Measurements from ENCODE around the gene C2orf72.
"Not testable (repeated sequence)": the region's sequence is repeated elsewhere in the genome, so short reads cannot be mapped to it uniquely, and the experiment has no call there.

The C2orf72 gene

GRCh38 chr2:231015926-231016325, 21.4 kb upstream of the C2orf72 start:
- FAIRE-seq, result no peak

- FAIRE-seq, result no peak
Measured at GRCh38 chr2:231016566-231017230, 20.6 kb upstream of the C2orf72 start.

- no peak for FAIRE-seq
Measured at GRCh38 chr2:231017231-231017598, 20.1 kb upstream of the C2orf72 start.

GRCh38 chr2:231018184-231018583, 19.1 kb upstream of the C2orf72 start:
- no peak for FAIRE-seq

DNA sequence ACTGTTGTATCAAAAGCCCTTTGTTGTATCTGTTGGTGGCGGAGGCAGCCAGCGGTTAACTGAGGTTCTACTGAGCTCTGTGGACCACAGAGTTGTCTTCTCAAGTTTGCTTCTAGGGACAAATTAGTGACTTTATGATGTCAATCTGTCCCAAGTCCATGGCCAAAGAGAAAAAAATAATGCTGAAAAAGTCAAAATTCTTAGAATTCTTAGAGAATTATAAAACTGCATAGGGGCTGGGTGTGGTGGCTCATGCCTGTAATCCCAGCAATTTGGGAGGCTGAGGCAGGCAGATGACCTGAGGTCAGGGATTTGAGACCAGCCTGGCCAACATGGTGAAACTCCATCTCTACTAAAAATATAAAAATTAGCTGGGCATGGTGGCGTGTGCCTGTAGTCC, 12.3 kb upstream of the C2orf72 start:
- not testable (repeated sequence) for FAIRE-seq

DNA sequence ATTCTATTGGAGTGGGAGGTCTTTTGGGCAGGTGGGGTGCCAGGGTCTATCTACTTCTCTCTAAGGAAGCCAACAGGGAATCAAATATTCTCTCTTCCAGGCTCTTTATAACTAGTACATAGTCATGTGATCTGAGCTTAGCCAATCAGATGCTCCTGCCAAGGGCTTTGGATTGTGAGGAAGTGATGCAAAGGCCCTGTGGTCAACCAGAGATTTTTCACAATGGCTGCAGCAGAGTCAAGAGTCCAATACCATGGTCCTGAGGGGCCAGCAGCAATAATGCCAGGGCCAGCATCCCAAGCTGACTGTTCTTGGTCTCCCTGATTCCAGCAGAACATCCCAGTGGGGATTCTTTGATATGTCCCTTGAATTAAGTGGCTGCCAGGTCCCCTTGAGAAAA, 8.4 kb upstream of the C2orf72 start:
- FAIRE-seq, result no peak

DNA sequence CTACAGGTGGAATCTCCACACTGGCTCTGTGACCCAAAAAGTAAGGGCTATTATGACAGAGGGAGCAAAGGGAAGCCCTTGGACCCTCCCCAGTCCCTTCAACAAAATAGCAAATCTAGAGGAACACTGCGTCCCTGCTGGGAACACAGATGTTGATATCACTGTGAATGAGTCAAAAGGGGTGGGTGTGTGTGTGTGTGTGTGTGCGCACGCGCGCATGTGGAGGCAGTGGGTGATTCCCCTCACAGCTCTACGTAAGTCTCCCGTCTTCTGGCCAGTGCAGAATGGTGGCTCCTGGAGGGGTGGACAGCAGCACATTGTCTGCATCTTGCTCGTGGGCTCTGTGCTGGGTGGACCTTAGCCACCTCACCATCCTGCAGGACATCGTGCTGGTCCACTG, 7.8 kb upstream of the C2orf72 start:
- FAIRE-seq, result no peak

DNA sequence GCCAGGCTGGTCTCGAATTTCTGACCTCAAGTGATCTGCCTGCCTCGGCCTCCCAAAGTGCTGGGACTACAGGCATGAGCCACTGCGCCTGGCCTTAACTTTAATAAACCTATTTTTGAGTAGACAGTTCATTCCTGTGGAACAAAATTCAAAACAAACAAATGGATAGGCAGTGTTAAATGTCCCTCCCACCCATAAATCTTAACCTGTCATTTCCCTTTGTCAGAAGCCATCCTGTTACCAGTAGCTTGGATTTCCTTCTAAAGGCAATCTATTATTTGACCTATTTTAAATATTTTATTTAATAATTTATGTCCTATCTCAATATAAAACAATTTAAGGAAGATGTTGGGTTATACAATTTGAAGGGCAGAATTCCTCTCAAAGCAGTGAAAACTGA, 6.6 kb upstream of the C2orf72 start:
- no peak for FAIRE-seq

DNA sequence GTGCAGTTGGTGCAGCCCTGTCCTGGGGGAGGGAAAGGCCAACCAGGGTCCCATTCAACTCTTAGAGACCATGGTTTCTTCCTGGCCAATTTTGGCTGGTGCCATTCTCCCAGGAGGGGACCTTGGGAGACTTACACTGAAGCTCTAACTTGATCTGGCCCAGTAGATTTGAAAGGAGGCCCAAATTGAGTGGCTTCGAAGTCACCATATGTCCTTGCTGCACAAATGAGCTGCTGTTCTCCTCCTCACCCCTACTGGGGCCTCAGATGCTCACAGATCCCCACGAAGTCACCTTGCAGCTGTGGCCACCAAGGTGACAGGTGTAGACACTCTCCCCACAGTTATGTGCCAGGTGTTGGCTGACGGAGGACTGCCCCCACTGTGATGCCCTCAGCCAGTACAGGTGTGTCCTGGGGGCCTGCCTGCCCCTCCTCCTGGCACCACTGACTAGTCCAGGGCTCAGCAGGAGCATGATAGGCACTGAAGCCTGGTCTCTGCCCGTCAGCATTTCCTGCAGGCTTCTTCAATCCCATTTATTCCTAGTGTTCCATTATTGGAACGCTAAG, 4.7 kb upstream of the C2orf72 start:
- FAIRE-seq, result no peak

- no peak for FAIRE-seq
Measured at GRCh38 chr2:231033147-231034132, 3.9 kb upstream of the C2orf72 start.

DNA sequence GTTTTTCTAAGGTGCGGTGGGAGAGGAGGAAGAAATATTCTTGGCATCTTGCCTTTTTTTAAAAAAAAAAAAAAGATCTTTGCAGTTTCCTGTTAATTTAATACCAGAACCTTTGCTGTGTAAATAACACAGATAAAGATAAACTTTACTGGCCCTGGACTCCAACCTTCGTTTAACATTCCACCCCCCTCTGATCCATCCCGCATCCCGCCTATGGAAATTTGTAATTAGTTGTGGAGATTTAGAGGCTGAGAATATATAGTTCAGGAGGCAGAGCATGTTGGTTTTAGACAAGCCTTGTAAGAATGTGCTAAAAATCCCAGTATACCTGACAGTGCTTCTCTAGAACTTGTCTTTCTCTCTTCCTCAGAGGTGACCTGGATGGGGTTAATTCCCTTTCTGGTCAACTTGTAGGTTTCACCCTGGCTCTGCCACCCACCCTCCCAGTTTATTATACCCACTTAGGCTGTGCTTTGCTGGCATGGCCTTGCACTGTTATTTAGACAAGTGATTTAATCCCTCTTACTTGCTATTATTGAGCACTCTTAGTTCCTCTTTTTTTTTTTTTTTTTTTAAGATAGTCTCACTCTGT, 2.9 kb upstream of the C2orf72 start:
- FAIRE-seq, result no peak

DNA sequence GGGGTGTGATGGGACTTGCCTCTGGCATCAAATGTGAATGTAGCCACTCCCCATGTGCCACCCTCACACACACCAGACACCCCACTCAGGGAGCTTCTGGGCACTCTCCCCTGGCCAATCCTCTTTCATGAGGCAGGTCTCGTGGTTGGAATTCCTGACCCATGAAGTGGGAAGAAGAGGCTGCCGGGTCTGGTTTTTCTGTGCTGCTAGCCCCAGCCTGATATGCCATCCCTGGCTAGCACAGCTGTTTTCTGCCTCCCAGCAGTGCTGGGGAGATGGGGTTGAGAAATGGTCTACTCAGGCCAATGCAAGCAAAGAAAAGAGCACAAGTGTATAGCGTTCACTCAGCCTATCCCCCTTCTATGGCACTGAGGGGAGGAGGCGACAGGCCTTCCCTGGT, 1.2 kb upstream of the C2orf72 start:
- no peak for FAIRE-seq

DNA sequence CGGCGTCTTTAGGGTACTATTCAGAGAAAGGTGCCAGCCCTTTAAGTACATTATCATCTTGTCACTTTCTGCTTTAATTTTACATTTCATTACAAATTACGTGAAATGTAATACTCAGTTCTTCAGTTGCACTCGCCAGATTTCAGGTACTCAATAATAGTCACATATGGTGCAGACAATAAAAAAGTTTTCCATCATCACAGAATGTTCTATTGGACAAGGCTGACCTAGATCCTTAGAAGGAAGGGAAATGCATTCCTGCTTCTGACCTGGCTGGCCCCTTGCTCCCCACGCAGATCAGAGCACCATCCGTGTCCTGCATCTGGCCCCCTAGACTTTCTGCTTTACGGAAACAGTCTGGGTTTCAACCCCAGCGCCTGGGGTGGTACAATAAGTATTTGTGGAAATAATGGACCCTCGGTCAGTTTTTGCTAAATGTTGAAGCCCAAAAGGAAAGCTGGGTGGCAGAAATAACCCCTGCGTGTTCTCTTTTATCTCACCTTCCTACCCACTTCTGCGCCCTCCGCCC, 681 bp upstream of the C2orf72 start:
- FAIRE-seq, result no peak

DNA sequence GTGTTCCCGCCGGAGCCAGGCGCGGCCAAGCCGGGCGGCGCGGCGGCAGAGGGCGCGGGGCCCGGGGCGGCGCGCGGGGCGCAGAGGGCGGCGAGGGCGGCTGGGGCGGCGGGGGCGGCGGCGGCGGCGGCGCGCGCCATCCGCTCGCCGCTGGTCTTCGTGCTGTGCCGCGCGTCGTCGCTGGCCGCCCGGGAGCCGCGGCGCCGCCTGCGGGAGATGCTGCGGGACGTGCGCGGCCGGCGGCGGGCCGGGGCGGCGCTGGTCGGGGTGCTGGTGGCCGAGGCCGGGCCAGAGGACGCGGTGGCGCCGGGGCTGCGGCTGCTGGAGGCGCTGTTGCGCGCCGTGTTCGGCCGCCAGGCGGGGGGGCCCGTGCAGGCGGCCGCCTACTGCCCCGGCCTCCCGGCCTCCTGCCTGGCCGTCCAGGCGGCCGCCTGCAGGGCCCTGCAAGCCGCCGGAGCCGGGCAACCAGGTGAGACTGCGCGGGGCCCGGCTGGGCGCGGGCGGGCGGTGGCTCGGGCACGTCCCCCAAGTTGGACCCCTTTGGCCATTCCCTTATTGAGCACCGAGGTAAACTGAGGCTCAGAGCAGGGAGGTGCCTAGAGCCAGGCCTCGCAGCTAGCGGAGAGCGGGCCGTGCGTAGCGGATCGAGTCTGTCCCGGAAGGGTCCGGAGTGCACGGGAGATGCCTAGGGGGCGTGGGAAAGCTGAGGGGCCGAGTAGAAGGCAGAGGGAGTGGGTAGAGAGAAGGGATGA, 584 bp downstream of the C2orf72 start:
- no peak for FAIRE-seq

DNA sequence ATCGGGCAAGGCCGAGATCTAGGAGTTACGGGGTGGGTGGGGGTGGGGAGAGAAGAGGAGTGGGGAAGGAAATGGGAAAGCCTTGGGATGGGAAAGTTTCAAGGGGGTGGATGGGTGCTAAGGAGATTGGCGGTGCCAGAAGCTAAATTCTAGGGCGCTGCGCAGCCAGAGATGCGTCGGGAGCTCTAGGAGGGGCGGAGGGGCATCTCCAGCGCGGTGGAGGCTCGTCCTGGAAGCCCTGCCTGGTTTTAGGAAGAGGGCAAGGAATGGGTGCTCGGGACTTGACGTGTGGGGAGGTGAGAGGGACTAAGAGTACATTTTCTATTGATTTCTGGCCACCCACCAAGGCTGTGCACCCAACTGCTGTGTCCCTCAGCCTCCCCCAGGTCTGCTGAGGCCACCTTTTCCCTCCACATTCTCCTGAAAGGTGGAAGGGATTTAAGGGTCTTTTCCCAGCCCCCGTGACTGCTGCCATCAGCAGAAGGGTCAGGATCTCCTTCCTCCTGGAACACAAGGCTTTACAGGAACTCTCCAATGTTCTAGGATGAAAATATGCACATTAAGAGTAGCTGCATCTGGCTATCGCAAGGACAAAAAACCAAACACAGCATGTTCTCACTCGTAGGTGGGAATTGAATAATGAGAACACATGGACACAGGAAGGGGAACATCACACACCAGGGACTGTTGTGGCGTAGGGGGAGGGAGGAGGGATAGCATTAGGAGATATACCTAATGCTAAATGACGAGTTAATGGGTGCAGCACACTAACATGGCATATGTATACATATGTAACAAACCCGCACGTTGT, 1.4 kb downstream of the C2orf72 start:
- no peak for FAIRE-seq

- no peak for FAIRE-seq
Measured at GRCh38 chr2:231039294-231039664, 2.0 kb downstream of the C2orf72 start.

DNA sequence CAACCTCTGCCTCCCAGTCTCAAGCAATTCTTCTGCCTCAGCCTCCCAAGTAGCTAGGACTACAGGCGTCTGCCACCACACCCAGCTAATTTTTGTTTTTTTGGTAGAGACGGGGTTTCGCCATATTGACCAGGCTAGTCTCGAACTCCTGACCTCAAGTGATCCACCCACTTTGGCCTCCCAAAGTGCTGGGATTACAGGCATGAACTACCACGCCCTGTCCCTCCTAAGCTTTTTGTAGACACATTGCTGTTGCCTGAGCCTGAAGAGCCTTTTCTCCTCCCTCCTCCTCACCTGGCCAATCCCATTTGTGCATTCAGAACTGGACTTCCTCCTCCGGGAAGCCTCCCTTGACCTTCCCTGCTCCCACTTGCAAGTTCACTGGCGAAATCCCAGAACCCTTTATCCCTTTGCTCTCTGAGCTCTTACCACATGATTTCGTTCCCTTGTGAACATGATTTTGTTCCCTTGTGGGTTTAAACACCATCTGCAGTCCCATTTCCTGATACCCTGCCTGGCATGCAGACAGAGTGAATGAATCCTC, 2.6 kb downstream of the C2orf72 start:
- no peak for FAIRE-seq

DNA sequence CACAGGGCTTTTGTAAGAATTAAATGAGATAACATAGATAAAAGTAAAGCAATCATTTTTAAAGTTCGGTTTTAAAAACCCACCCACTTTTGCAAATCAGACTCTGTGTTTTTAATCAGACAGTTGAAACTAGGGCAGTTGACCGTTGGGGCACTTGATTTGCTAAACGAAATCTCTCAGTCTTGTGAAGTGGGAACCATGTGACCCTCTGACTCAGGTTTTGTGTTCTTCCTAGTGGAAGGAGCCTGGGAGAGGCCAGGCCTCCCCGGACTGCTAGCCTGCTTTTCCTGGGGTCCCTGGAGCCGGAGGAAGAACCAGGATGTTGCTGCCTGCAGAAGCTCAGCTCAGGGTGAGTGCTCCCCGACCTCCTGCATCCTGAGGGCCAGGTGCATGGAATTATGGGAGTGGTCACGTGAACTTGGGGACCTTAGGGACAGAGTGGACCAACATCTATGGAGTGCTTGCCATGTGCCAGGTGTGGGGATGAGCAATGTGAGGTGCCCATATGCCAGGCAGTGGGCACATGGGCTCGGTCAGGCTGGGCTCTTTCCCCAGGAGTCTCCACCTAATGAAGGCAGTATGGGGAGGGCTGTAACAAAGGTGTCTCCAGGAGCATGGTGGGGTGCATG, 3.9 kb downstream of the C2orf72 start:
- FAIRE-seq, result no peak

- FAIRE-seq, result no peak
Measured at GRCh38 chr2:231043796-231044195, 6.5 kb downstream of the C2orf72 start.

DNA sequence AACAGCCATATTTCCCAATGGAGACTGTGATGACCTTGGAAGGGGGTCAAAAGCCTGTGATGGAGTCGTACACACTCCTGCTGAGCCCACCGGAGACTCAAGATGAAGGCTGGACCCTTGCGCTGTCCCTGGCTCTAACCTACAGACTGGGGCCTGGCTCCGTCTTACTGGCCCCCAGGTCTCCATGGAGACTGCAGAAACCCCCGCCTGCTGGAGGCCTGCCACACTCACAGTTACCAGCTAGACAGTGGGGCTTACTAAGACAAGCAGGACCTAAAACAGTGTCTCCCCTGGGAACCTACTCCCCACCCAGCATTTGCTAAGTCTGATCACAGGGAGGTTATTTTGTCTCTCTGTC, 9.6 kb downstream of the C2orf72 start:
- FAIRE-seq, result no peak
